HG03558 (cell line): ENCODE data around the gene TMIGD1.

ENCODE experiments used
- ATAC-seq: cut with Tn5 transposase; IDR thresholded peaks from one replicate; pipeline ENCODE4 v1.9.1; 2021; ENCODE audit warnings: moderate number of reproducible peaks; ENCODE audit not compliant: unreplicated experiment; ENCODE audit errors: extremely low read depth

TMIGD1 gene

GRCh38 chr17:30336369-30337171, 2.7 kb upstream of the TMIGD1 start:
- no peak for ATAC-seq

- ATAC-seq, result no peak
These were observed 564 bp upstream of the TMIGD1 start for GRCh38 chr17:30334421-30334820.

- ATAC-seq, result peak; percentile 43
These were observed 1.8 kb downstream of the TMIGD1 start for GRCh38 chr17:30332057-30332542.

GRCh38 chr17:30326809-30327208, 7.0 kb downstream of the TMIGD1 start:
- ATAC-seq, result no peak

GRCh38 chr17:30324723-30325122, 9.1 kb downstream of the TMIGD1 start:
- no peak for ATAC-seq

- no peak for ATAC-seq
These were observed 9.9 kb downstream of the TMIGD1 start for GRCh38 chr17:30323895-30324319.

GRCh38 chr17:30323262-30323894, 10.5 kb downstream of the TMIGD1 start:
- no peak for ATAC-seq

- ATAC-seq, result no peak
These were observed 12.5 kb downstream of the TMIGD1 start for GRCh38 chr17:30321314-30321713.

- no peak for ATAC-seq
These were observed 15.7 kb downstream of the TMIGD1 start for GRCh38 chr17:30318155-30318554.

GRCh38 chr17:30316736-30317135, 17.1 kb downstream of the TMIGD1 start:
- ATAC-seq, result no peak

- no peak for ATAC-seq
These were observed 18.8 kb downstream of the TMIGD1 start for GRCh38 chr17:30315106-30315505.

- no peak for ATAC-seq
These were observed 19.4 kb downstream of the TMIGD1 start for GRCh38 chr17:30314474-30314873.

GRCh38 chr17:30312226-30312625, 21.6 kb downstream of the TMIGD1 start:
- no peak for ATAC-seq

GRCh38 chr17:30310562-30310961, 23.3 kb downstream of the TMIGD1 start:
- no peak for ATAC-seq

GRCh38 chr17:30309591-30309990, 24.3 kb downstream of the TMIGD1 start:
- no peak for ATAC-seq

- ATAC-seq, result no peak
These were observed 25.5 kb downstream of the TMIGD1 start for GRCh38 chr17:30308406-30308805.

GRCh38 chr17:30304778-30305177, 29.1 kb downstream of the TMIGD1 start:
- ATAC-seq, result no peak

- ATAC-seq, result no peak
These were observed 31.6 kb downstream of the TMIGD1 start for GRCh38 chr17:30302241-30302640.

- ATAC-seq, result no peak
These were observed 33.0 kb downstream of the TMIGD1 start for GRCh38 chr17:30300818-30301217.

- no peak for ATAC-seq
These were observed 34.9 kb downstream of the TMIGD1 start for GRCh38 chr17:30299000-30299399.

GRCh38 chr17:30297715-30298114, 36.1 kb downstream of the TMIGD1 start:
- no peak for ATAC-seq
